Activated CD4-positive, alpha-beta T cell treated with anti-CD3 and anti-CD28 coated beads, Interleukin-10, Interleukin-2, amounts not matched to agents 100 ng/mL and 50 ng/mL, durations not matched to agents 16 hours and 8 hours (primary cell): ENCODE data around the gene CHM.

Experiments used
- DNase-seq: peaks from one replicate; pipeline ENCODE4 v3.0.0-alpha.2; 2020

The CHM gene

DNA sequence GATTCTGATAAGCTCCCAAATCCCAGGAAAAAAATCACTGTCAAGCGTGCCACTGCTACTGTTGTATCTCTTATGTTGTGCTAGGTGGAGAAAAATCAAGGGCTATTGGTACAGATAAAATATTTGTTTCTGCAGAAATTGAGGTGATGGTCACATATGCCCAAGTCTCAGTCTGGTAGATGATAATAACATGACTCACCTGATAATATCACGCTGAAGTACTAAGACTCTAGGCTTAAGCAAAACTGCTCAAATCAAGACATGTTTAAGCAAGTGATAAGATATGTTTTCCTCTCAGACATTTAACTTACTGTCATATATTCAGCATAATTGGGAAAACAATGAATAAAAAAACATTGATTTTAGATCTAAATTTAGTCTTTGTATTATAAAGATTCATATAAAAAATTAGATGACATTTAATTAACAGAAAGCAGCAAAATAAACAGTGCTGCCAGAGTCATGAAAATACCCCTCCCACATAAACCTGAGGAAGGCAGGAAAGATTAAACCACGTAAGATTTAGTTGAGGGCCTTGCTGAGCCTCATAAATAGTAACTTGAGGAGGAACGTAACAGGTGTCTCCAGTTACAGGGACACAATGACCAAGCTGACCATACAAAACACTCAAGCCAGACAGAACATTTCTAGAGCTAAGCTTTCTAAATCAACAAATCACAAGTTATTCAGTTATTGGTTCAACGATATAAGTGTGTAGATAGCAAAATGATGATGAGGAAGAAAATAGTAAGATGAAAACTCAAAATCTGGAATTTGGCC lies 143.5 kb downstream of the CHM start:
- DNase-seq = no peak

DNA sequence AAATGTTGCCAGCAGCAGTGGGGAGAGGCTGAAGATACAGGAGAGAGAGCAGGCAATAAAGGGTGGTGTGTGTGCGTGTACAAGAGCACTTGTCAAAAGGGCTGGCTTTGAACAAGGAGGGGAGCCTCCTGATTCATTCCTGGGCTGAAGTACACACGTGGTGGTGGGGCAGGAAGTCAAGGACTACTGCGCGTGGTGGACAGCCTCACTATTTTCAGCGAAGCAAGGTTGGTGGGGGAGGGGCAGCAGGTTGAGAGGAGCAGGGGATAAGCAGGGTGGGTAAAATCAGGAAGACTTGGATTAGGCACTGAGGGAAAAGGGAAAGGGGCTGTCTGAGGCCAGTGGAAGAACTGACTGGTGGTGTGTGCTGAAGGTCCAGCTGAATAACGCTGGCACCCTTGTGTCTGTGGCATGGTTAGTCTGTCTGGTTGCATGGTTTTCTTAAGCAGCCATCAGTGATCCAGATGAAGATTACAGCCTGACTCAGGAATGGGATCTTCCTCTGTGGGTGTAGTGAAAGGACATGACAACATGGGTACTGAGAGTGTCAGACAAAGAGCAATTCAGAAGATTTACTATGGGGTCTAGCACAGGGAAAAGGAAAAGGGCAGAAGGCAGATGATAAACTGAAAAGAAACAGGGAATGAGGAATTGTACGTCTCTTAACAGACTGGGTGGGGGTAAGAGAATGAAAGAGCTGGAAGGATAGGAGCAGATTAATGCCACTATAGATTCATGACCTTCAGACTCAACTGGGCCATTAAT lies 149.8 kb downstream of the CHM start:
- no peak for DNase-seq

DNA sequence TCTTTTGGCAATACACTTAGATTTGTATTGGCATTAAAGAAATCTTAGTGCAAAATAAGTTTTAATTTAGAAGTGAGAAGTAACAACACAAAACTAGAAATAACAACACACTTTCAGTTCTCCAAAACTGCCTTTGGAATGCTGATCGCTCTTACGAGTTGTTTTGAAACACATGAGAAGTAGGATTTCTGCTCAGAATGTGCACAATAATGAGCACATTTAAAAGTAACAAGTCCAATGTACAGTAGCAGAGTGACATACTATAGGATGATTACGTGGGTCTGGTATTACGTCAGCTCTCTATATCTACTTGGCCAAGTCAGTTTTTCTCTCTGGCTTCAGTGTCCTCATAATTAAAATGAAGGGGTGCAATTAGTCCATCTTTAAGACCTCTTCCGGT lies 164.8 kb downstream of the CHM start:
- no peak for DNase-seq

DNA sequence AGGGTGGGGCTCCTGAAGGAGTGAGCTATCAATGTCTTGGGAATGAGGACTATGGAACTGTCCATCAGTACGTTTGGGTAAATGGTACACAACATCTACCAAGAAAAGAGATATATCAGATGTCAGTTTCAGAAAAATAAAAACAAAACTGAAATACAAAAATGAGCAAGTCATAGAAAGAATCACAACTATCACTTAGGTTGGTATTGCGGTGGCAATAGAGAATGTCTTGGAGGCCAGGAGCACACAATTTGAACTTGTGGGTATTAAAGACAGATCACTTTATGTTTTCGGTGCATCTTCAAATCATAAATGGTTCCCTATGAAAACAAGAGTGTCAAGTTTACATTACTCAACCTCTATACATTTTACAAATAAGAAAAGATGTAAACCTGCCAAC lies 176.8 kb downstream of the CHM start:
- peak; percentile 0 for DNase-seq

DNA sequence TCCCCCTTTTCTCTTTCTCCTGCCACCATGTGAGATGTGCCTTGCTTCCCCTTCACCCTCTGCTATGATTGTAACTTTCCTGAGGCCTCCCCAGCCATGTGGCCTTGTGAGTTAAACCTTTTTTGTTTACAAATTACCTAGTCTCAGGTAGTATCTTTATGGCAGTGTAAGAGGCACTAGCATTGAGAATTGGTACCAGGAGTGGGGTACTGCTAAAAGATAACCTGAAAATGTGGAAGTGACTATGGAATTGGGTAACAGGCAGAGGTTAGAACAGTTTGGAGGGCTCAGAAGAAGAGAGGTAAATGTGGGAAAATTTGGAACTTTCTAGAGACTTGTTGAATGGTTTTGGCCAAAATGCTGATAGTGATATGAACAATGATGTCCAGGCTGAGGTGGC lies 182.0 kb downstream of the CHM start:
- DNase-seq = no peak

DNA sequence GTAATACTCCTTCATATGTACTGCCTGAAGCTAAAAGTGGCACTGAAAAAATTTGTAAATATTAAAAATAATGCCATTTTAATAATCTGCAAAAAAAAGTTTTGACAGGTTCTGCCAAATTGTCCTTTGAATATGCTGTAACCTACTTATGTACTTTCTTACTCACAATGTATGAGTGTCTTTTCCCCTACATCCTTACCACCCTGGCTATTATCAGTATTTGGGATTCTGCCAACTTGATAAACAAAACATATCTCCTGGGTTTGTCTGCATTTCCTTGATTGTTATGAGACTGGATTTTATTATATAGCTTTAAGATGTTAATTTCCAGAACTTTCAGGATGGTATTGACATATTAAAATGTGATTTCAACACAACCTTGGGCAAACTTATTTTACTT lies 187.9 kb downstream of the CHM start:
- DNase-seq = no peak

DNA sequence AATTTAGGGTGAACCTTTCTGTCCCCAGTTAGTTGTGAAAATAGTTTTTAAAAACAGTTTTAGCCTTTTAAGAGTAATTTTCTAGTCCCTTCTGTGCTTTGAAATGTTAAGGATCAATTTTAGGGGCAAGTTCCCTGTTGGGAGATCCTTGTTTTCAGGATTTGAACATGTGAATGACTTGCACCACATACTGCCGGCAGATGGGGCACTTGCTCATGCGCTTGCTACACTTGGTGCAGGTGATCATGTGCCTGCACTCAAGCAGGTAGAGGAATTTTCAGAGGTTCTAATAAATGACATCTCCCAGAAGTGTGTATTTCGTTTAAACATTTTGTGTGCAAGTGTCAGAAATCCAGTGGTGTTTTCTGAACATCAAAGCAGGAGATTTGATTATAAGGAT lies 195.9 kb downstream of the CHM start:
- DNase-seq = peak; percentile 17

DNA sequence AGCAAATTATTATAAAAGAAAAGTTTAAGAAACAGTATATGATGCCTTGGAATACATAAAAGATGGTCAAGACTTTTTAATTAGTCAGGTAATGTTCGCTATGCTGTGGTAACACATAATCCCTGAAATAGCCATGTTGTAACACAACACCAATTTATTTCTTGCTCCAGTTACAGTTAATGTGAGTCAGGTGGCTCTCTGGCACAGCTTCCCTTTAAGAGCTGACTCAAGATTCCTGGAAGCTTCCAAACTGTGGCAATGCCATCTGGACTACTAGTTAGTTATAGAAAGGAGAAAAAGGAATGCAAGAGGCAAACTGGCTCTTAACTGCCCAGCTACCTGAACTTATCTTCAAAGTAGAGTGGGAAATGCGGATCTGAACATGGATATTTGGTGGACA lies 210.5 kb downstream of the CHM start:
- DNase-seq = no peak

DNA sequence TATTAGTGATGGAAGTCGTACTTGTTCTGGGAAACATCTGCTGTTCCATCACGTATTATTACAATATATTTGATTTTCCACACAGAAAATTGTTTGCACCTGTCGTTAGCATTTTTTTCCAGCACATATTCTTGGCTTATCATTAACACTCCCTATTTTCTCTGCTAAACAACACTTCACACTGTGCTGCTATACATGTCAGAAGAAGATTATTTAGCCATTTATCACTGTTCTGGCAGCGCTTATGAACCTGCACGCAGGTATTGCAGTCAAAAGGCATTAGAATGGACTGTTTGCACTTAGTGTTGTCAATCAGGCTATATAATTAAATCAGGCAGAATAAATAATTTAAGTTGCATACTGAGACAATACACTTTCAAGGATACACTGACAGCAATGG lies 218.6 kb downstream of the CHM start:
- no peak for DNase-seq

DNA sequence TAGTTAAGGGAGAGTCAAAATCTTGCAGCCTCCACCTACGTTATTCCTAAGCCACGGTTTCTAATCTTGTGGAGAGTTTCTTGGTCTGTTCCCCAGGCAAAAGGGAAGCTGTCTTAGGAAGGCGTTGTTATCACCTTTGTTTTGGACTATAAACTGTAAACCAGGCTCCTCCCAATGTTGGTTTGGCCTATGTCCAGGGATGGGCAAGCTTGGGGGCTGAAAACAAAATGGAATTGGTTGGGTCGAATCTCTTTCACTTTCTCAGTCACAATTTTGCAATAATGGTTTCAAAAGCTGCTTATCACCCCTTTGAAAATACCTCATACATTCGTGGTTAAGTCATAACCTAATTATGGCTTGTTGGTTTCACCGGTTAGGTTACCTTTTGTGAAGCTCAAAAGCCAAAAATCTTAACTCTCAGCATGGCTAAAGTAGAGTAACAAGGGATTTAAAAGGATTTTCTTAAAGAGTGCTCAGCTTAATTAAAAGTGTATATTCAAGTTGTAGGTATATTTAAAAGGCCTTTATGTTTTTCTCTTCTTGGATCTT lies 232.1 kb downstream of the CHM start:
- DNase-seq = no peak
